ENCODE results near the gene KLF16.

Gene KLF16

DNA sequence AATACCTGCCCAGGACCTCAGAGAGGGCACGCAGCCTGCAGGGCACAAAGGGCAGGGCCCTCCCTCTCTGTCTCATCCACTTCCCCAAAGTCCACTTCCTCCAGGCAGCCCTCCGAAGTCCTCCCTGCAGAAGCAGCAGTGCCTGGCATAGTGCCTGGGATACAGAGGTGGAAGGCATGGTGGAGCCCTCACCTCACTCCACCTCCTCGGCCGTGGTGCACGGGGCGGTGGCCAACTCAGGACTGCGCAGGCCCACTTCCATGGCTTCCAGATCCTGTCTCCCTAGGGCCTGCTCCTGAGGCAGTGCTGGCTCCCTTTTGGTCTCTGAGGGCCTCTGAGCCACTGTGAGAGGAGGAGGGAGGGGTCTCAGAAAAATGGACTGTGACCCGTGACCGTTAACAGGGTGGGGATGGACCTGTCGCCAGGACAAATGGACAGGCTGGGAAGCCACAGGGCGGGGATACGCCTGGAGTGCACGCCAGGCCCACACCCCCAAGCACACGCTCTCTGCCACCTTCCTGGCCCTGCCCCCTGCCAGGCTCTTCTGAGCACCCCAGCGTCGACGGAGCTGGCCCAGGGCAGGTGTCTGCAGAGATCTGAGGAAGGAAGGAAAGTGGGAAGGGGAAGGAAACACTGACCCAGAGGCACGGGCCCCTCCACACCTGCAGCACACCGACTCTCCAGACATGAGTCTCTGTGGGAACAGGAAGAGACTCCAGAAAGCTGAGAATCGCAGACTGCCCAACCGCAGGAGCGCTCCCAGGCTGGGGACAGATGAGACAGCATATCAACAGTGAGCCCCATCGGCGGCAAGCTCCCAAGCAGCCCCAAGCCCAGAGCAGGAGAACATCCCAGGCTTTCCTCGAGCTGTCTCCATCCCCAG is 23.5 kb downstream of the KLF16 start:
- no peak for DNase-seq

GRCh38 chr19:1837625-1838105 is 25.7 kb downstream of the KLF16 start:
- DNase-seq, result peak; percentile 81

- DNase-seq, result peak; percentile 77
These were observed 26.2 kb downstream of the KLF16 start for GRCh38 chr19:1837222-1837565.

DNA sequence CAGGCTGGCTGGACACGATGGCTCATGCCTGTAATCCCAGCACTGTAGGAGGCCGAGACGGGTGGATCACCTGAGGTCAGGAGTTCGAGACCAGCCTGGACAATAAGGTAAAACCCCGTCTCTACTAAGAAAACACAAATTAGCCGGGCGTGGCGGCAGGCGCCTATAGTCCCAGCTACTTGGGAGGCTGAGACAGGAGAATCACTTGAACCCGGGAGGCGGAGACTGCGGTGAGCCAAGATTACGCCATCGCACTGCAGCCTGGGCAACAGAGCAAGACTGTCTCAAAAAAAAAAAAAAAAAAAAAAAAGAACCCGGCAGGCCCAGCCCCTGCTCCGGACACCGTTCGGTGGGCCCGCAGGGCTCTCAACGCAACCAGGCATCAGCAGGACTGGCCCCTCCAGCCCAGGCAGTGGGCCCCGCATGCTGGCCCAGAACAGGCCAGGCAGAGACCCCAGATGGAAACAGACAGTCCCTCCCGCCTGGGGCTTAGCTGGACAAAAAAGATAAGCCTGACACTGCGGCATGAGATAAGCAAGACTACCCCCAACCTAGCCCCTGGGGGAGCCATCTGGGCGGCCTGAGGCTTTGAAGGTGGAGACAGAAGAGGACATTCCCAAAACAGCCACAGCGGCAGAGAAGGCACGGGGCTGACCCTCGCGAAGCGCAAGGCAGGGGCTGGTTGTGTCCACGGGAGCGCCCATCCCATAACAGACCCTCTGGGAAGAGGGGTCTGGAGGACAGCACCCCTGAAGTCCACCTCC is 26.7 kb downstream of the KLF16 start:
- DNase-seq, result peak; percentile 93

- no peak for DNase-seq
These were observed 29.8 kb downstream of the KLF16 start for GRCh38 chr19:1833540-1833939.

GRCh38 chr19:1832046-1832663 is 31.2 kb downstream of the KLF16 start:
- no peak for DNase-seq

- DNase-seq, result no peak
These were observed 32.4 kb downstream of the KLF16 start for GRCh38 chr19:1830978-1831377.

GRCh38 chr19:1830568-1830967 is 32.8 kb downstream of the KLF16 start:
- DNase-seq, result no peak

- no peak for DNase-seq
These were observed 33.4 kb downstream of the KLF16 start for GRCh38 chr19:1829958-1830357.

DNA sequence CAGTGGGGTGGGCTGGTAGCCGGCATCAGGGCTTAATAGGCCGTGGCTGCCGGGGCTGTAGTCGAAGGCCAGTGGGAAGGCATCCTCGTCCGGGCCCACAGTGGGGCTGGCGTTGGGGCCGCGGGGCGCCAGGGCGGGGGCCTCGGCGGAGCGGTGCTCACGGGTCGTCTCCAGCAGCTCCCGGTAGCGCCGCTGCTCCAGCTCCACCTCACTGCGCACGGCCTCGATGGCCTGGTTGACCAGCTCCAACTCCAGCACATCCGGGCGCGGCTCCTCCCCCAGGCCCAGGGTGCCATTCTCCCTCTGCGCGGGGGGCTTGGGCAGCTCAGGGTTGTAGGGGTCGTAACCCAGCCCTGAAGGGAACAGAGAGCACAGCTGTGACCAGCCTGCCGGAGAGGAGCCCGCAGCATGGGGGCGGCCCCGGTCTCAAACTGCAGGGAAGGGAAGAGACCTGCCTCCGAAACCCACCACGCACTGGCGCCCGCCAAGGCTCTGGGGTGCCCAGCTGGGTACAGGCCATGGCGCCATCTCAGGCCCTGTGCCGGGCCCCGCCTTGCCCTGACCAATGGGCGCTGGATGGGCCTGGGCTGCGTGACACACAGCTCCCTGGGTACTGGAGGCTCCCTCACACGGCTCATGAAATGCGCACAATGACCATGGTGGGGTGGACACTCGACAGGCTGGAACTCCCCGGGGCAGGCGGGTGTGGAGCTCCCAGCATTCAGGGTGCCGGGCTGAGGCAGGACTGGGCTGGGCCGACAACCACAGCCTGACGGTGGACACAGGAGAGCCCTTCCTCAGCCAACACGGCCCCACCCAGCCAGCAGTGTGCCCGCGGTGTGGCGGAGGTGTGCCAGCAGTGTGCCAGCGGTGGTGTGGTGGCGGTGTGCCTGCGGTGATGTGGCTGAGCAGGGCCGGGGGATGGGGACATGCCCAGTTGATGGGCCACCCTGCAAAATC is 34.8 kb downstream of the KLF16 start:
- no peak for DNase-seq

- no peak for DNase-seq
These were observed 35.7 kb downstream of the KLF16 start for GRCh38 chr19:1827566-1828278.

- DNase-seq, result no peak
These were observed 36.5 kb downstream of the KLF16 start for GRCh38 chr19:1826557-1827521.

DNA sequence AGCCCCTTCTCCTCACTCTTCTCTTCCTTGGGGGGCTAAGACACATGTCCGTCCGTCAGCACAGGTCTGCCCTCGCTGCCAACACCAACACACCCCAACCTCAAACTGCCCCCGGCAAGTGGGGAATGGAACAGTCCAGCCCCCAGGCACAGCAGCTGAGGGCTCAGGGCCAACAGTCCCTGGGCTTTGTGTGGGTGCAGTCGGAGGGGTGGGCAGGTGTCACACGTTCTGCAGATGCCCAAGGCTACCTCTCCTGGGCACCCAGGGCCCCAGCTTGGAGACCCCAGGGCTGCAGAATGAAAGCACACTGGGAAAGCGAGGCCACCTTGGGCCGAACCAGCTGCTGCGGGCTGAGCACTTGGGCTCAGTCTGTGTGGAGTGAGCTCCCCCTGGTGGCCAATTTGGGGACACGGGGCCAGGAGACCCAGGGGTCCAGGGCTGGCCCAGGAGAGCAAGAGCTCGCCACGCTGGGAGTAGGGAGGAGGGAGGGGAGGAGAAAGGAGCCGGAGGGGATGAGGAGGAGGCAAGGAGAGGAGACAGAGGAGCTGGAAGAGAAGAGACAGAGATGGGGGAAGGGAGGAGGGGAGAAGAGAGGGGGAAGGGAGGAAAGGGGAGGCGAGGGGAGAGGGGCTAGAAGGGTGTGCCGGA is 37.3 kb downstream of the KLF16 start:
- DNase-seq, result peak; percentile 64

- no peak for DNase-seq
These were observed 39.1 kb downstream of the KLF16 start for GRCh38 chr19:1824252-1824622.

- no peak for DNase-seq
These were observed 39.7 kb downstream of the KLF16 start for GRCh38 chr19:1823539-1824251.

- DNase-seq, result no peak
These were observed 40.4 kb downstream of the KLF16 start for GRCh38 chr19:1823020-1823419.

- no peak for DNase-seq
These were observed 41.2 kb downstream of the KLF16 start for GRCh38 chr19:1822210-1822609.

GRCh38 chr19:1819341-1820255 is 43.8 kb downstream of the KLF16 start:
- no peak for DNase-seq
